GM21367 (cell line): ENCODE data around the gene TH.
"Not testable (repeated sequence)": the region's sequence is repeated elsewhere in the genome, so short reads cannot be mapped to it uniquely, and the experiment has no call there.

Source experiments
- ATAC-seq: cut with Tn5 transposase; IDR thresholded peaks from one replicate; pipeline ENCODE4 v1.9.1; 2021; ENCODE audit not compliant: unreplicated experiment

The TH gene

DNA sequence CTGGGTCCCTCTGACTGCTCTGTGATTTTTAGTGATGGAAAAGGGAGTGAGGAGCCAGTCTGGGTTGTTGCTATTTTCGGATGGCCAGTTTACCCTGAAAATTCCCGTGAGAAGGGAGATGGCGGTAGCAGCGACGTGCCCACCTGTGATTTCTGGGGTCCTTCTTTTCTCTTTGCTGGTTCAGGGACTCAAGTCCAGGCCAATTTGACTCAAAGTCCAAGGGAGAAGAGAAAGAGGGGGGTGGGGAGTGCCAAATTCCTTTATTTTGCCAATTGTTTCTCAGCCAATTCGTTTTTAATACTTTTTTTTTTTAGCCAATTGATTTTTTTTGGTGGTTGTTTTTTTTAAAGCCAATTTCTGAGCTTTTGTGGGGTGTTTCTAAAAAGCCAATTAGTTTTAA lies 39.4 kb downstream of the TH start:
- ATAC-seq: no peak

DNA sequence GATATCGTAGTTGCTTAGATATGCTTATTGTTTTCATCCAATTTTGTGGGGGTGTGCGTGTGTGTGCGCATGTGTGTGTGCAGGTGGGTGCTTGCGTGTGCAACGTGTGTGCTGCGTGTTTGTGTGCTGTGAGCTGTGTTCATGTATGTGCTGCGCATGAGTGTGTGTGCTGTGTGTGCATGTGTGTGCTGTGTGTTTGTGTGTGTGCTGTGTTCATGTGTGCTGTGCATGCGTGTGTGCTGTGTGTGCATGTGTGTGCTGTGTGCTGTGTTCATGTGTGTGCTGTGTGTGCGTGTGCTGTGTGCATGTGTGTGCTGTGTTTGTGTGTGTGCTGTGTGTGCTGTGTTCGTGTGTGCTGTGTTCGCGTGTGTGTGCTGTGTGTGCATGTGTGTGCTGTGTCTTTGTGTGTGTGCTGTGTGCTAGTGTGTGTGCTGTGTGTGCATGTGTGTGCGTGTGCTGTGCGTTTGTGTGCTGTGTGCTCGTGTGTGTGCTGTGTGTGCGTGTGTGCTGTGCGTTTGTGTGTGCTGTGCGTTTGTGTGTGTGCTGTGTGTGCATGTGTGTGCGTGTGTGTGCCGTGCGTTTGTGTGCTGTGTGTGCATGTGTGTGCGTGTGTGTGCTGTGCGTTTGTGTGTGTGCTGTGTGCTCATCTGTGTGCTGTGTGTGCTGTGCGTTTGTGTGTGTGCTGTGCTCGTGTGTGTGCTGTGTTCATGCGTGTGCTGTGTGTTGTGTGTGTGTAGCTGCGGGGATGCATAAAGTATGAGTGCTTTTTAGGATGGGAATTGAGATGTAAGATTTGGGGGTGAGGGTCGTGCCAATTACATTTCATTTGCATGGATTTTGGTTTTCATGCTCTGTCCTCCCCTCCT lies 40.0 kb downstream of the TH start:
- ATAC-seq: no peak

DNA sequence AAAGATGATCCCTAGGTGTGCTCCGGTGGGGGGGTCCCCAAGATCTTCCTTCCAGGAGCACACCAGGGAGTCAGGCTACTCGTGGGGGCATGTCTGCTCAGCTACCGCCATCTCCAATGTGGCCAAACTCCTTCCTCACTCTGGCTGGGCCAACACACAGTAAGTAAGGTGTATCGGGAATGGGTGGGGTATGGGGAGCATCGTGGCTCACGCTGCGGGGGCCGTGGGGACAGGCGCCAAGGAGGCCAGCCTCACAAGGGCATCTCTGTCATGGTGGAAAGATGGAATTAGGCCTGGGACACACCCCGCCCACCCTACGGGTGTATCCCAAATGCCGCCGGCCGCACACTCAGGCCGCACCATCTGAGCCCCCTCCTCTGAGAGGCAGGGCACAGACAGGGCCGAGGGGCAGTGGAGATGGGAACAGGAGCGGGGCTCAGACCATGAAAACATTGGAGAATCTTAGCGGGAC lies 40.7 kb downstream of the TH start:
- ATAC-seq: no peak

DNA sequence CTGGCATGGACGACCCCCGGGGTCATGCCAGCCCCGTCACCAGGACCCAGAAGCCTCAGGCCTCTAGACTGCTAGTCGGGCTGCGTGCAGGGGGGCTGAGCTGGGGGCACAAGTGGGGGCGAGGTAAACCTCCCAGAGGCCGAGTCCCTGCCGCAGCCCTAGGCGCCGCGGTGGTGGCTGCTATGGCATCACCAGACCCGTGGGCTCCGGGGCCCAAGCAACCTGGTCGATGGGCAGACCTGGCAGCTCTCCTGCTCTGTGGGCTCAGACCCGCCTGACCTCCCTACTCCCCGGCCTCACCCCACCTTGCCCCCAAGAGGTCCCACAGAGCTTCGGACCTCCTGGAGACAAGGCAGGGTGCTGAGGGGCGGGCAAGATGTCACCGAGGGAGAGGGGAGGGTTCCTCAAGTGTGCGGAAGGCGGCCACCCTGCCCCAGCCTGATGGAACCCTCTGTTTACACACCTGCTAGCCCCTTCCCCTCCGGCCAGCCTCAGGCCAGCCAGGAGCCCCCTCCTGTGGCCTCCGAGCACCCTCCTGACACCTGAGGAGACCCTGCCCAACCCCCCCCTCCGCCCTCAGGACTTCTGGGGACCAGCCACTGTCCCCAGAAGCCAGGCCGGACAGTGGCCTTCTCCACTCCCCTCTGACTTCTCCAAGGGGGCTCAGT lies 41.8 kb downstream of the TH start:
- no peak for ATAC-seq

DNA sequence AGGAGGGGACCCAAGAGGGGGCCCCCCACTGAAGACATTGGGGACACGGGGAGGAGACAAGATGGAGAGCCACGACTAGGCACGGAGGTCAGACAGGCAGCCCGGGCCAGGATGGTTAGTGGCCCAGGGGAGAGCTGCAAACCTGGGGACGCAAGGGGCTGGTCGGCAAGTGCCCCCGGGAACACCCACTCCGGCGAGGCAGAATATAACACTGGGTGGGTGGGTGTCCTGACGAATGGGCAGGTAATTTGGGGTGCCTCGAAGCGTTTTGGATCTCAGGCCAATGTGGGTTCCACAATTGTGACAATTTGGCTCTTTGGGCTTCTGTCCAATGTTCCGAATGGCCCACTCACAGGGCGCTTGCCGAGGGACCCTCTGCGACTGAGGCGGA lies 42.3 kb downstream of the TH start:
- ATAC-seq: no peak

DNA sequence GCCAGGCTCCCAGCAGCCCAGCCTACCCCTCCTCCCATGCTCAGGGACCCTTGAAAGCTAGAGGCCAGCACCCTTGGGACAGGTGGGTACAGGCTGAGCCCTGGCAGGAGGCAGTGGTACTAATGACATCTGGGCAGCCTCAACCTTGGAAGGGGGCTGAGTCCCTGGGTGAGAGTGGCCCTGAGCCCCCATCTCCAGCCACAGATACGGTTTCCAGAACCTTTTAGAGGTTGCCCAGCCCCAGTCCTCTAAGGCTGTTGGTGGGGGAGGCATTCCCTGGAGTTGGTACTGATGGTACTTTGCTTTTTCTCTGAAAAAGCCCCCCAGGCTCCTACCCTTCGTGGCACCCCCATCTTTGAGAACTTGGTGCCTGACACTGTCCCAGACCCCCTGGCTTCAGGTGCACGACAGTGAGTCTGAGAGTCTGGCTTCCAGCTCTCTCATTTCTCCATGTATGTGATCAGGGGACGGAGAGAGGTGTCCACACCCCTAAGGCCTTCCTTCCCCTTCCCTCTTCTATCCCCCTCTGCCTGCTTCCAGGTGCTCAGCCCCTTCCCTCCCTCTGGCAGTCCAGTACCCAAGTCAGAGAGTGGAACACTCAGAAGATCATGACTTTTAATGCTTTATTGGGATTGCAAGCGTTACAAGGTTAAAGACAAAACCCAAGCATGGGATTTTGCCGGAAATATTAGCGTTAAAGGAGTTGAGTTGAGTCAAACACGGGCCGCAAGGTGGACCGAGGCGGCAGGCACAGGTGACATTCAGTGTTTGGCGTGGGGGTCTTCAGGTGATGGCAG lies 42.9 kb downstream of the TH start:
- no peak for ATAC-seq

DNA sequence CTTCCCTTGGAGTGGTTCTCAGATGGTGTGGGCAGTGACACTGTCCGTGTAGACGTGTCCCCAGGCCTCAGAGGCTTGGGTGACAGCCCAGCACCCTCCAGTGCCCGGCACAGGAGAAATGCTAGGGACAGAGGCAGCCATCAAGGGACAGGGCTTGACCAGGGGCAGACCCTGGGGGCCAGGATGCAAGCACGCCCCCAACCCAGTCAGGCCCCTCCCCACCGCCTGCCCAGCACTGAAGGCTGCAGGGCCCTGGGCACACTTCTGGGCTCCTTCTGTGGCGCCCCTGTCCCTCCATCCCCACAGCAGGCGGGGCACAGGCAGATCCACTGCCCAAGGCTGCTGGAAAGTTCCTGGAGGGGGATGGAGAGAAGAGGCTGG lies 43.5 kb downstream of the TH start:
- no peak for ATAC-seq

DNA sequence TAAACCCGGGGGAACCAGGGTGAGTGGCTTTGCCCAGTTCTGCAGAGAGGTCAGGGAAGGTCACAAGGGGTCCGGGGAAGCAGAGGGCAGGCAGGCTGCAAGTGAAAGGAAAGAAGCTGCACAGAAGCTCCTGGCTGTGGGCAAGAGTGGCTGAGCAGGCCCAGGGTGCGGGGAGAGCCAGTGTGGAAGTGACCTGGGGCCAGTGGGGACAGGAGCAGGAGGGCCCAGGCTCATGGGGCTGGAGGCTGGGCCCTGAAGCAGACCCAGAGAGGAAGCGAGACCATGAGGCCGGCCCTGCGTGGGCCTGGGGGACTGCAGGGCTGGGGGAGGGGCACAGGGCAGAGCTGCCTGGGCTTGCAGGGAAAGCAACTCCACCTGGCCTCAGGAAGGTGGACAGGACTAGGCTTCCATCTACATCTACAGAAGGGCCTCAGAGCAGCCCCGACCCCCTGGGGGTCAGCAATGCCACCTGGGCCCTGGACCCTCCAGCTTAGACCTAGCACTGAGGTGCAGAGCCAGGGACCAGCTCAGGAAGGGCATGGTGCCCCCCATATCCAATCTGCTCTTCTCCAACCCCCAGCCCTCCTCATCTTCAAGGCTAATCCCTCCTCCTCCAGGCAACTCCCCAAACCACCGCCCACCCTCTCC lies 44.0 kb downstream of the TH start:
- no peak for ATAC-seq

DNA sequence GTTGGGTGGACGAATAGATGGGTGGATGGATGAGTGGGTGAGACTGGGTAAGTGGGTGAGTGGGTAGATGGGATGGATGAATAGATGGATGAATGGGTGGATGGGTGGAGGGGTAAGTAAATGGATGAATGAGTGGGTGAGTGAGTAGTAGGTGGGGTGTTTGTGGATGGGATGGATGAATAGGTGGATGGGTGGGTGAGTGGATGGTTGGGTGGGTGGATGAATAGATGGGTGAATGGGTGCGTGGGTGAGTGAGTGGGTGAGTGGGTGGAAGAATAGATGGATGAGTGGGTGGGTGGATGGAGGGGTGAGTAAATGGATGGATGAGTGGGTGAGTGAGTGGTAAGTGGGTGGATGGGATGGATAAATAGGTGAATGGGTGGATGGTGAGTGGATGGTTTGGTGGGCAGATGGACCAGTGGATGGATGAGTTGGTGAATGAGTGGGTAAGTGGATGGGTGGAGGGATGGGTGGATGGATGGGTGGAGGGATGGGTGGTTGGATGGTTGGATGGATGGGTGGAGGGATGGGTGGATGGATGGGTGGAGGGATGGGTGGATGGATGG lies 45.0 kb downstream of the TH start:
- no peak for ATAC-seq

DNA sequence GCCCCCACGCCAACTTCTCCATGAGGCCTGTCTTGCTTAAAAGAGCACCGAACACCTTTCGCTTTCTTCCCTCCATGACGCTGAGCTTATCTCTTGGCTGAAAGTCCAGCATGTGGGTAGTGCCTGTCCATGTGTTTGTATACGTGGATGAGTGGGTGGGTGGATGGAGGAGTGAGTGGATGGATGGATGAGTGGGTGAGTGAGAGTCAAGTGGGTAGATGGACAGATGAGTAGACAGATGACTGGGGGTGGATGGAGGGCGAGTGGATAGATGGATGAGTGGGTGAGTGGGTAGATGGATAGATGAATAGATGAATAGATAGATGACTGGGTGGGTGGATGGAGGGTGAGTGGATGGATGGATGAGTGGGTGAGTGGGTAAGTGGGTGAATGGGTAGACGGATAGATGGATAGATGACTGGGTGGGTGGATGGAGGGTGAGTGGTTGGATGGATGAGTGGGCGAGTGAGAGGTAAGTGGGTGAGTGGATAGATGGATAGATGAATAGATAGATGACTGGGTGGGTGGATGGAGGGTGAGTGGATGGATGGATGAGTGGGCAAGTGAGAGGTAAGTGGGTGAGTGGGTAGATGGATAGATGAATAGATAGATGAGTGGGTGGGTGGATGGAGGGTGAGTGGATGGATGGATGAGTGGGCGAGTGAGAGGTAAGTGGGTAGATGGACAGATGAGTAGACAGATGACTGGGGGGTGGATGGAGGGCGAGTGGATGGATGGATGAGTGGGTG lies 46.7 kb downstream of the TH start:
- not testable (repeated sequence) for ATAC-seq

DNA sequence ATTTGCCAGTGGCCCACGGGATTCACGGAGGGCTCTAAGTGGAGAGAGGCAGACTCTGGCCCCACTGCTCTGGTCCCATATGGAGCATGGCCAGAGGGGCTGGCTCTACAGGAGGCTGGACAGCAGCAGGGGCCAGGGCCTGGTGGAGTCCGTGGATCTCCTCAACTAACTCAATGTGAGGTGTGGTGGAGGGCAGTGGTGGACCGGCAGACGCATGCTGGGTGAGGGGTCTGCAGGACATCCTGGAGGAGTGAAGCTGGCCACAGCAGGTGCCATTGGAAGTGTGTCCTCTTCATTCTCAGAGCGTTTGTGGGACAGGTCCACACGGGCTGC lies 48.0 kb downstream of the TH start:
- no peak for ATAC-seq

DNA sequence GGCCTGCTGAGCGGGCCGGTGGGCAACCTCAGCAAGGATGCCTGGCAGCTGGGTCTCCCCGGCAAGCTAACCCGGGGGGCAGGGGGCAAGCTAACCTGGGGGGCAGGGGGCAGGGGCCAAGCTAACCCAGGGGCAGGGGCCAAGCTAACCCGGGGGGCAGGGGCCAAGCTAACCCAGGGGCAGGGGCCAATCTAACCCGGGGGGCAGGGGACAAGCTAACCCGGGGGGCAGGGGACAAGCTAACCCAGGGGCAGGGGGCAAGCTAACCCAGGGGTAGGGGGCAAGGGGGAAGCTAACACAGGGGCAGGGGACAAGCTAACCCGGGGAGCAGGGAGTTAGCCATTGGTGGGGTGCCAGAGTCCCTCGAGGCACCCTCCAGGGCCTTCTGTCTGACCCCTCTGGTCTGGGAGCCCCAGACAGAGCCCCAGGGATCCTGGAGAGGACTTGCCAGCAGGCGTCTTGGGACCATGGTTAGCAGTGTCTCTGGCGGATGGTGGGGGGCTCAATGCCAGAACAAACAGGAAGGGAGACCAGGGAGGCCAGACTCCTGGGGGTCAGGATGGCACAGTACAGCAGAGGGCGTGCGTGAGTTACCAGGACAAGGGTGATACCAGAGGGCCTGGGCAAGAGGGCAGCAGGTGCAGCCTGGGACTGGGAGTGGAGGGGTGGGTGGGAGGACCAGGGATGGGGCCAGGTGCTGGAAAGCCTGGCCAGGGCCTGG lies 48.5 kb downstream of the TH start:
- no peak for ATAC-seq

DNA sequence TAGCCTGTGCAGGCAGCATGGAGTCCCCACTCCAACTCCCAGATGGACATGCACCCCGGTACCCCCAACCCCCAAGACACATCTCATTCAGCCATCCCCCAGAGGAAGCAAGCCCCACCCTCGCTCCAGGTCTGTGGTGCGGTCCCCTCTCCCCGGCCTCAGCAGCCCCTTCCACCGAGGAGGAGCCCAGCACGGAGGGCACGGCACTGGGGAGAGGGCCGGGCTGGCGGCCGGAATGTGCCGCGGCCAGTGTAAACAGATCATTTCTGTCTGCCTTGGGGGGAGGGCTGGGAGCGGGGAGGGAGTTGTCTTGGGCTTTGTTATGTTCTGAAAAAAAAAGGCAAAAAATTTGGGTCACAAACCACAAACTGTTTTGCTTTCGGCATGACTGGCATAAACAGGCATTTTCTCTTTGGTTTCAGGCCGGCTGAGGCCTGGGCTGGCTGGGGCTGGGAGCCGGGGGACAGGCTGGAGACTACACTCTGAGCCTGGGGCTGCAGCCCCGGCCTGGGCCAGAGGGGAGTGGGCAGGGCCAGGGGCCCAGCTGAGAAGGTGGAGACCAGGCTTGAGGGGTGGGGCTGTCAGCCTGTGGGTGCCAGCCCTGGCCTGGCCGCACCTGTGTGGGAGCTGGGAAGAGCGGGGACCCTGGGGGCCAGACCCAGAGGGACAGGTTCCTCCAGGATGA lies 49.3 kb downstream of the TH start:
- no peak for ATAC-seq

DNA sequence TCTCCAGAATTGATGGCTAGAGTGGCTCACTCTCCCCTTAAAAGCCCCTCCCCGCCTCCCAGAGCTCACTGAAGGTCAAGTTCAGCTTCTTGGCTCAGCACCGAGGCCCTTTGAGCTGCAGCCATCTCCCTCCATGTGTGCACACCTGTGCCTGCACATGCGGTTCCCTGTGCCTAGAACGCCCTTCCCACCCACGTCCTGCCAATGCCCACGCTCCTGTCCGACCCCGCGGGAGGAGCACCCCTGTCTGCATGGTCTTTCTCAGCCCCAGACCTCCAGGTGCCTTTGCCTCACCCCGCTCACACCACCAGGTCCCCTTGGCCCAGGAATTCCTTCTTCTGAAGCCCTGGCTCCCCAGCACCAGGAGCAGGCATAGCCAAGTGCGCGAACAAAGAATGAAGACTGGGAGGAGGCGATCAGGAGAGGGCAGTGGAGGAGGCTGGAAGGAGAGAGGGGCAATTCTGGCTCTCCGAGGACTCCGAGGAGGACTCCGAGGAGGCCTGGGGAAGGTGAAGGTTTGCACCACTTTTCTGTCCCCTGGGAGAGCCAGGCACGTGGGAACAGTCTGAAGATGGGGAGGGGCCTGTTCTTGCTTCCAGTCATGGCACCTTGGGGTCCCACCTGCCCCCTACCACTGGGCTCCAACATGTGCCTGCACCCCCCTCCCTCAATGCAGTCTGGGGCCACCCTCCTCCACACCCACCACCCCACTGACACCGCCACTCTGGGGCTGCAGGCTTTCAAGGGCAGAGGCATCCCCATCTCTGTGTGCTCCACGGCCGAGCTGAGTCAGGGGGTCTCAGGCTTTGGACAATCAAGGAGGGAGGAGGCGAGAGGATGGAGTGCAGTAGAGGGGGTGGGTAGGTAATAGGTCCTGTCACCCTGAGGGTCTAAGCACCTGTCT lies 50.1 kb downstream of the TH start:
- ATAC-seq: no peak

DNA sequence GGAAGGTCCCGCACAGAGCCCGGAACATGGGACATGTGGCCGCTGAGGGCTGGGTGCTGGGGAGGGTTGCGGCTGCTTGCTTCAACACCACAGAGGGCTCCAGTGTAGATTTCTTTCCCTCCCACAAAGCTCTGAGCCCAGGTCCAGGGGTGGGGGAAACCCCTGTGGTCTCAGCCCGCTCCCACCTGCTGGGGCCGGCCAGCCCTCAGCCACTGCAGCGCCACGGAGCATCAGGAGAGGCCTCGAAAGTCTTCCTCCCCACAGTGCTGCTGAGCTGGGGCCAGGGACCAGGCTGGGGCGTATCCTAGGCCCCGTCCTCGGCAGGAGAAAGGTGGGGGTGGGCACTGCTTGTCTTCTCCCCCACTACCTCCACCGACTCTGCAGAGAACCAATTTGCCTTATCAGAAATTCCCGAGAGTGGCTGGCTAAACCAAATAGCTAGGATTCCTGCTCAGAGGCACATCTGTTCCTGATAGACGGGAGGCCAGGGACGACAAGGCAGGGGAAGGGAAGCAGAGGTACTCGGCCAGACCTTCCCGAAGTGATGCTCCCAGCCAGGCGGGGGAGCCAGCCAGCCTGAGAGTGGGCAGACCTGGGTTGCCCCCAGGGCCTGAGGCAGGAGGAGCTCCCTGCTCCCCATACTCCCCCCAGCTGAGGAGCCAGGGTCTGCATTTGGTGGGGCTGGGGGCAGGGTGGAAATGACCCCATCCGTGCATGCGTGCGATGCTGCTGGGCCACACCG lies 51.1 kb downstream of the TH start:
- ATAC-seq: no peak

DNA sequence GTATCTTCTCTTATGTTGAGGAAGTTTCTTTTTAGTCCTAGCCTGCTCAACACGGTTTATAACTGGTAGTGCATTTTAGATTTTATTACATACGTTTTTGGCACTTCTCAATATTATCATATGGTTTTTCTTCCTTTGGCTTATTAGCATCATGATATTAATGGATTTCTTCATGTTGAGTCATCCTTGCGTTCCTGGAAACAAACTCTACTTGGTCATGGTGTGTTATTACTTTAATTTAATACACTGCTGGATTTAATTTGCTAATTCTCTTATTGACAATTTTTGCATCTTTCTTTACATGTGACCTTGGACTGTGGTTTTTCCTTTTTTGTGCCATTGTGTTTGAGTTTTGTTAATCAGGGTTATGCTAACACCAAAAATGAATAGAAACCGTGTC lies 52.9 kb downstream of the TH start:
- ATAC-seq: no peak

DNA sequence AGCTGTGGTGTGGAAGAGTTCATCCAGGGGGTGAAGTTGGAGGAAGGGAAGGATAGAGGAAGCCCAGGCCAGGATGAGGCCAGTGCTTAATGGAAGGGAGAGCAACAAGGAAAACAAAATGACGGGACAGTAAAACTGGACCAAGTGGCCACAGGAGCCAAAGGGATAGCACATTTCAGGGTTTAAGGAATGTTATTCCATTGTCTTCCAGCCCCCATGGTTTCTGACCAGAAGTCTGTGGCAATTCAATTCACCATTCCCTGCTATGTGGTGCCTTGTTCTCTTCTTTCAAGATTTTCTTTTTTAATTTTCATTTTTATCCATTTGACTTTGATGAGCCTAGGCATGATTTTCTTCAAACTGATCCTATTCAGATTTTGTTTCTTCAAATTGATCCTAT lies 54.9 kb downstream of the TH start:
- no peak for ATAC-seq
